Subcutaneous adipose tissue (tissue), 4 donors: ENCODE measurements around the gene RTP1. TPM values are rescaled to one million over a fixed set of nuclear protein-coding genes. Genes with fewer than 3 reads are reported as not detected.

Source experiments
- total RNA-seq, 4 donors: library from RNA; depleted of rRNA; stranded (reverse); fragments of >200 nt; gene quantifications; one replicate each; pipeline ENCODE4 v1.1.0, GENCODE V29; 2016
- TF ChIP-seq, protein P1 (sequence below): fragments of 450-650 bp; IDR thresholded peaks from one replicate; pipeline ENCODE4 v1.5.1; 2016; ENCODE audit warnings: low read depth, mild to moderate bottlenecking, control low read depth, antibody characterized with exemption, moderate library complexity

RTP1 gene
- total RNA-seq, 4 donors from 2014 or later: not detected

DNA sequence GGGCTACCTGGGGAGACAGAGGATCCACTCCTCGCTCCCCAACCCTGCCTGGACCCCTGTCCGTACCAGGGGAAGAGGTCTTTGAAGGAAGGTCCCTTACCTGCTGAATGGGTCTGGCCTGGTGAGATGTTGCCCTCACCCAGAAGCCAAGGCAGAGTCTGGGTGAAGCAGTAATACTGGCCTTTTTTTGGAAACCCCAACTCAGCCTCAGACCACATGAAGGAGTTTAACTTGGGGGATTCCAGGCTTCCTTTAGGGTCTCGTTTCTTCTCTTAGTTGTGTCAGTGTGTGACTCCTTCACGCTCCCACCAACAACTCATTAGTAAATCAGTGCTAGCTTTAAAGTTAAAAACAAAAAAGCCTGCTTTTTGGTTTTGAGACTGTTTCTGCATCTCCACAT, 45.6 kb downstream of the RTP1 start:
- TF ChIP-seq, protein P1, sequence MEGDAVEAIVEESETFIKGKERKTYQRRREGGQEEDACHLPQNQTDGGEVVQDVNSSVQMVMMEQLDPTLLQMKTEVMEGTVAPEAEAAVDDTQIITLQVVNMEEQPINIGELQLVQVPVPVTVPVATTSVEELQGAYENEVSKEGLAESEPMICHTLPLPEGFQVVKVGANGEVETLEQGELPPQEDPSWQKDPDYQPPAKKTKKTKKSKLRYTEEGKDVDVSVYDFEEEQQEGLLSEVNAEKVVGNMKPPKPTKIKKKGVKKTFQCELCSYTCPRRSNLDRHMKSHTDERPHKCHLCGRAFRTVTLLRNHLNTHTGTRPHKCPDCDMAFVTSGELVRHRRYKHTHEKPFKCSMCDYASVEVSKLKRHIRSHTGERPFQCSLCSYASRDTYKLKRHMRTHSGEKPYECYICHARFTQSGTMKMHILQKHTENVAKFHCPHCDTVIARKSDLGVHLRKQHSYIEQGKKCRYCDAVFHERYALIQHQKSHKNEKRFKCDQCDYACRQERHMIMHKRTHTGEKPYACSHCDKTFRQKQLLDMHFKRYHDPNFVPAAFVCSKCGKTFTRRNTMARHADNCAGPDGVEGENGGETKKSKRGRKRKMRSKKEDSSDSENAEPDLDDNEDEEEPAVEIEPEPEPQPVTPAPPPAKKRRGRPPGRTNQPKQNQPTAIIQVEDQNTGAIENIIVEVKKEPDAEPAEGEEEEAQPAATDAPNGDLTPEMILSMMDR: no peak

DNA sequence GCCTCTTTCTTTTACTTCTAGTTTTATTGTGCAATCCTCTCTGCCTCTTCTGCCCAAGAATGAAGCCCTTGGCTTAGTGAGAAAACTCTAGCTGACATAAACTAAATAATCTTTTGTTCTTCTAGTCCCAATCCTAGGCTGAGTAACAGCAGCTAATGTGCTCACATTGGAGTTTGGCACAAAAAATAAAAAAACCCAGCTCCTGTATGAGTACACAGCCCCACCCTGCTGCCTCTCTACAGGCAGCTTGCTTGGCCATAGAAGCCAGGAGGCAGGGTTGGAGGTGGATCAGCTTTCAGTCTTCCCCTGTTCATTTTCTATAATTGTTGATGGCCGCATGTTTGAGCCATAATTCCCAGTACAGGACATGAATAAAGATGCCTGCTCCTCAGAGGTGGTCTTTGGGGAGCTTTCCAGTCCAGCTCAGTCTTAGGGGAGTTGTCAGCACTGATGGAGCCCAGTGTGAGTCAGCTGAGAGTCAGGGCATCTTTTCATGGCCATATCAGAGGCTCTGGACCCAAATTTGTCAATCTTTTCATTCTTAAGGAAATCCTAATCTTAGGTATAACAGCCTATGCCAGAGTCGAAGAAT, 46.7 kb downstream of the RTP1 start:
- TF ChIP-seq, protein P1: no peak

DNA sequence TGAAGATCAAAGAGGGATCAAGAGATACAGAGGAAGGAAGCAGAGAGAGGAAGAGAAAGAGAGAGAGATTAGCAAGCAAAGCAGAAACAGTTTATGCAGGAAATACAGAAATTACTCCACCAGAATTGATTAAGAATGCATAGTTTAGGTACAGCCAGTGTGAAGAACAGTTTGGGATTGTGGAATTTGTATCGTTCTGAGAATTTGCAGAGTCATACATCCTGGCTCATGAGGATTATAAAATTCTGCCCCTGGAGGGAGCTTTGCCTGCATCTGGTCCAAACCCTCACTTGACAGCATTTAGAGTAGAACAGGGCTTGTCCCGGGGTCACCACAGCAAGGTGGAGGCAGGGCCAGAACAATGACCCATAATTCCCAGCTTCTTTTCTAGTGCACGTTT, 50.1 kb downstream of the RTP1 start:
- TF ChIP-seq, protein P1: no peak

Other genes with a start within 250 kb of the RTP1 start
- gene RPL39L, start 58.0 kb upstream of the RTP1 start, total RNA-seq: 10 to 100 TPM in 3 of 4 donors, 1 to 10 TPM in 1; 8.9 to 14.6 (median 10.6) TPM
- gene MASP1, start 94.3 kb downstream of the RTP1 start, total RNA-seq: 10 to 100 TPM in 2 of 4 donors, 1 to 10 TPM in 2; 1.5 to 20.4 (median 7.6) TPM
- gene RTP4, start 170.9 kb downstream of the RTP1 start, total RNA-seq: 1 to 10 TPM; 1.1 to 2.7 (median 1.3) TPM